Measurements from ENCODE around the gene NIPAL4.
"Not testable (repeated sequence)": the region's sequence is repeated elsewhere in the genome, so short reads cannot be mapped to it uniquely, and the experiment has no call there.

GRCh38 chr5:157482702-157483101 is 22.7 kb downstream of the NIPAL4 start:
- not testable (repeated sequence) for TF ChIP-seq ZNF24 (tag by site-specific recombination; IDR thresholded peaks at IDR 0.05); CTCF (tag by site-specific recombination; IDR thresholded peaks at IDR 0.05); ZNF654 (tag by site-specific recombination; IDR thresholded peaks at IDR 0.05; ENCODE audit: low read depth)
